Heart left ventricle (tissue), 13 donors: ENCODE measurements around the gene HDAC4.

Source experiments
- CTCF ChIP-seq, 12 donors: fragments of 200-600 bp; sonication (generic) in 4 of 12; IDR thresholded peaks; one replicate each; pipeline versions ENCODE4 v1.5.0 to v1.8.0; 2018 to 2022; ENCODE audit warnings: antibody characterized with exemption in 12 of 12, mild to moderate bottlenecking in 5 of 12
- POLR2A ChIP-seq, 2 donors: fragments of 450-650 bp; IDR thresholded peaks; one replicate each; pipeline ENCODE4 v1.6.1; 2017; ENCODE audit warnings: antibody characterized with exemption in 2 of 2, mild to moderate bottlenecking in 2 of 2, moderate library complexity in 2 of 2
- donor health status: ischemic (EF 13 %, LVEDD 7.1; RV severe dilation, severe dysfunction).
- donor health status: DM: no; HTN: yes; CAD: no.
- donor health status: DM: no; HTN: no; CAD: no.
- donor health status: ischemic (EF 25% LVEDD 6.9; RV normal size, moderate dysfunction).
- donor health status: ischemic (EF 25% LVEDD 5.7; RV mildly dilated, moderate dysfunction).
- donor health status: ischemic (EF 35%, LVEDD 5.7; RV mildly dilated, moderate dysfunction).
- donor health status: nonischemic (EF 11% LVEDD 7.7; RV severe dilation, severe dysfunction).
- donor health status: DM: yes; HTN: yes; CAD: no.
- donor health status: PGD.
- donor health status: ischemic (EF 29% LVEDD 5.4; RV normal size, mild dysfunction).
- donor health status: nonischemic (EF 23%, LVEDD 6.1; RV moderate dilation, normal function).

GRCh38 chr2:239067196-239067865, 333.5 kb downstream of the HDAC4 start:
- no peak for TF ChIP-seq CTCF (IDR thresholded peaks at IDR 0.05)
- no peak for TF ChIP-seq POLR2A (IDR thresholded peaks at IDR 0.05)
